Sigmoid colon (tissue), 4 donors: ENCODE data around the gene C14orf132.

Source experiments
- CTCF ChIP-seq, 4 experiments: fragments of 450-650 bp in 3 of 4; fragments of 200-600 bp in 1 of 4; IDR thresholded peaks; one replicate each; pipeline ENCODE4 v1.5.1; 2016 to 2019; ENCODE audit warnings: antibody characterized with exemption in 4 of 4, mild to moderate bottlenecking in 3 of 4, moderate library complexity in 2 of 4
- EP300 ChIP-seq, 4 donors: sonication (generic); formaldehyde crosslinking; IDR thresholded peaks; one replicate each; pipeline ENCODE4 v1.6.1; 2017; ENCODE audit warnings: antibody characterized with exemption in 4 of 4
- POLR2A ChIP-seq, 2 donors: fragments of 450-650 bp; IDR thresholded peaks; one replicate each; pipeline ENCODE4 v1.6.1; 2016; ENCODE audit warnings: antibody characterized with exemption in 2 of 2, mild to moderate bottlenecking in 2 of 2, moderate library complexity in 2 of 2
- POLR2AphosphoS5 ChIP-seq, 4 donors: sonication (generic); formaldehyde crosslinking; IDR thresholded peaks; one replicate each; pipeline ENCODE4 v1.6.1; 2017; ENCODE audit warnings: antibody characterized with exemption in 4 of 4

- TF ChIP-seq POLR2A (IDR thresholded peaks at IDR 0.05) (no peak), CTCF (IDR thresholded peaks at IDR 0.05) (no peak), POLR2AphosphoS5 (IDR thresholded peaks at IDR 0.05) (no peak), EP300 (IDR thresholded peaks at IDR 0.05) (no peak)
Observed at GRCh38 chr14:96051231-96051630, 12.1 kb downstream of the C14orf132 start.
